ENCODE measurements around the gene RAPGEF2. TPM values are rescaled to one million over a fixed set of nuclear protein-coding genes. Genes with fewer than 3 reads are reported as not detected.

The RAPGEF2 gene
- total RNA-seq, 1 experiment from 2014 or later = 37.1 TPM

- no CpG with 5 or more reads among the region's 4 CpGs for WGBS (ENCODE audit: extremely low coverage, insufficient read length, low lambda C conversion rate)
- Histone ChIP-seq H3K27ac (ENCODE audit: insufficient read length, low read depth, low read length) (no peak overlapping the region), H4K20me1 (ENCODE audit: control insufficient read depth, insufficient read depth, insufficient read length) (no peaks in the 10 kb centered on the region), H2BK120ac (ENCODE audit: low read depth, low read length, poor library complexity, severe bottlenecking) (no peak overlapping the region), H3K4ac (ENCODE audit: low read depth, low read length) (no peak overlapping the region), H3K4me1 (ENCODE audit: insufficient read depth, low read length) (0 out of 2 replicates have a peak, but pooled peaks cover 2% of the 10 kb centered on the region), H2AFZ (ENCODE audit: low read length) (no peak overlapping the region), H3K14ac (ENCODE audit: insufficient read depth, low read length) (no peak overlapping the region), H3K79me1 (ENCODE audit: insufficient read depth, low read depth, low read length, poor library complexity, severe bottlenecking) (no peaks in the 10 kb centered on the region), H3K27me3 (ENCODE audit: insufficient read depth, low read length) (no peaks in the 10 kb centered on the region), H4K5ac (ENCODE audit: insufficient read length, low read depth, low read length) (no peak overlapping the region), H4K8ac (replicated peaks; ENCODE audit: insufficient read length, low read depth, low read length) (no peak overlapping the region), H3K79me2 (ENCODE audit: insufficient read depth, low read length) (peaks cover 2% of the 10 kb centered on the region; the same call in 1 of the 2 replicates), H2BK20ac (ENCODE audit: low read depth, low read length, poor library complexity, severe bottlenecking) (no peak overlapping the region), H3K23ac (ENCODE audit: insufficient read length, low read depth, low read length) (no peak overlapping the region), H3K23me2 (ENCODE audit: insufficient read length, low read depth, low read length, poor library complexity, severe bottlenecking) (no peaks in the 10 kb centered on the region), H3T11ph (ENCODE audit: low read length) (no peak overlapping the region), H3K9me3 (ENCODE audit: control insufficient read depth, low read depth, low read length) (no peaks in the 10 kb centered on the region), H2AK5ac (ENCODE audit: insufficient read length, low read length) (no peak overlapping the region), H4K91ac (ENCODE audit: insufficient read length, low read depth, low read length) (no peak overlapping the region), H2BK5ac (ENCODE audit: insufficient read length, low read length) (no peak overlapping the region), H2BK12ac (ENCODE audit: insufficient read length, low read depth, low read length) (no peak overlapping the region), H3K18ac (ENCODE audit: insufficient read length, low read depth, low read length) (no peak overlapping the region), H3K9ac (ENCODE audit: extremely low read depth, insufficient read length, low read length) (no peak overlapping the region), H3K56ac (ENCODE audit: insufficient read length, low read depth, low read length) (no peak overlapping the region), H2BK15ac (ENCODE audit: low read depth, low read length) (no peak overlapping the region), H3K4me2 (ENCODE audit: insufficient read depth, insufficient read length, low read length) (no peak overlapping the region)
- H3K9me3 Mint-ChIP-seq = no peaks in the 10 kb centered on the region
- H3K4me1 Mint-ChIP-seq = peaks cover 5 to 11% of the 10 kb centered on the region in 2 experiments; a peak in 2 of 4 replicates
- no peak overlapping the region for H3K27ac Mint-ChIP-seq
- no peak for TF ChIP-seq CTCF (conservative IDR thresholded peaks at IDR 0.05)
- H3K4me3 Mint-ChIP-seq = no peak overlapping the region
- no peak for DNase-seq
- H3K36me3 Mint-ChIP-seq (ENCODE audit: insufficient read depth in 1 of 3, low read depth in 3 of 3) = peaks cover 0 to 6% (median 5%) of the 10 kb centered on the region in 3 experiments; a peak in 3 of 7 replicates
- H3K27me3 Mint-ChIP-seq (ENCODE audit: low read depth) = no peaks in the 10 kb centered on the region
These were observed 137.2 kb downstream of the RAPGEF2 start for GRCh38 chr4:159240046-159240445.
